Tibial nerve (tissue), 4 donors: ENCODE data around the gene AMOT. TPM values are rescaled to one million over a fixed set of nuclear protein-coding genes. Genes with fewer than 3 reads are reported as not detected.

Source experiments
- DNase-seq, 2 donors: peaks; one replicate each; pipeline ENCODE4 v3.0.0-alpha.2; 2019; ENCODE audit warnings: low spot score in 2 of 2
- H3K27ac ChIP-seq, 4 donors: fragments of 200-600 bp; sonication (generic) in 3 of 4; one replicate each; pipeline ENCODE4 v1.5.1; 2017 to 2019; ENCODE audit warnings: mild to moderate bottlenecking in 1 of 4
- H3K27me3 ChIP-seq, 2 donors: fragments of 200-600 bp; sonication (generic) in 1 of 2; one replicate each; pipeline versions ENCODE4 v1.5.1 to v1.6.0; 2017 to 2019
- H3K36me3 ChIP-seq, 3 donors: fragments of 200-600 bp; sonication (generic); one replicate each; pipeline ENCODE4 v1.5.1; 2018 to 2019
- H3K4me1 ChIP-seq, 4 donors: fragments of 200-600 bp; sonication (generic) in 3 of 4; one replicate each; pipeline ENCODE4 v1.5.1; 2017 to 2019
- H3K4me3 ChIP-seq, 4 donors: fragments of 200-600 bp; sonication (generic) in 3 of 4; one replicate each; pipeline ENCODE4 v1.5.1; 2017 to 2019; ENCODE audit warnings: mild to moderate bottlenecking in 1 of 4, moderate library complexity in 1 of 4
- H3K9me3 ChIP-seq, 4 donors: fragments of 200-600 bp; sonication (generic) in 3 of 4; one replicate each; pipeline ENCODE4 v1.5.1; 2017 to 2019
- CTCF ChIP-seq, 5 experiments: fragments of 200-600 bp in 3 of 5; fragments of 450-650 bp in 2 of 5; sonication (generic) in 3 of 5; IDR thresholded peaks; one replicate each; pipeline ENCODE4 v1.5.1; 2016 to 2019; ENCODE audit warnings: antibody characterized with exemption in 5 of 5, mild to moderate bottlenecking in 3 of 5, moderate library complexity in 2 of 5
- EP300 ChIP-seq, 2 donors: sonication (generic); formaldehyde crosslinking; IDR thresholded peaks; one replicate each; pipeline ENCODE4 v1.6.1; 2017; ENCODE audit warnings: antibody characterized with exemption in 2 of 2, mild to moderate bottlenecking in 1 of 2
- POLR2A ChIP-seq, 2 donors: fragments of 450-650 bp; IDR thresholded peaks; one replicate each; pipeline ENCODE4 v1.6.1; 2017; ENCODE audit warnings: antibody characterized with exemption in 2 of 2, mild to moderate bottlenecking in 2 of 2, moderate library complexity in 2 of 2
- WGBS, 2 donors: methylation state at CpG; one replicate each; pipeline ENCODE4 v1.1.5; 2018; 5-methylcytosine and 5-hydroxymethylcytosine counted together
- total RNA-seq, 4 donors: library from RNA; depleted of rRNA; stranded (reverse); fragments of >200 nt; gene quantifications; one replicate each; pipeline ENCODE4 v1.1.0, GENCODE V29; 2016

The AMOT gene
- total RNA-seq, 4 donors from 2014 or later, result 22.0 to 41.2 (median 23.0) TPM

GRCh38 chrX:112761242-112762207 lies 79.1 kb downstream of the AMOT start:
- Histone ChIP-seq H3K36me3 (no peaks in the 10 kb centered on the region), H3K4me3 (no peak overlapping the region), H3K27ac (no peak overlapping the region), H3K9me3 (no peaks in the 10 kb centered on the region), H3K27me3 (peaks cover 0 to 24% of the 10 kb centered on the region in 2 donors), H3K4me1 (no peaks in the 10 kb centered on the region)
- no peak for DNase-seq
- 64 to 74% methylated on average over 6 to 7 of the region's 7 CpGs for WGBS, 2 donors
- TF ChIP-seq CTCF (IDR thresholded peaks at IDR 0.05) (no peak), EP300 (IDR thresholded peaks at IDR 0.05) (no peak), POLR2A (IDR thresholded peaks at IDR 0.05) (no peak)

GRCh38 chrX:112760697-112761096 lies 79.9 kb downstream of the AMOT start:
- DNase-seq, result no peak
- TF ChIP-seq POLR2A (IDR thresholded peaks at IDR 0.05), result no peak
- TF ChIP-seq CTCF (IDR thresholded peaks at IDR 0.05), result no peak
- no peak for TF ChIP-seq EP300 (IDR thresholded peaks at IDR 0.05)
- no peak overlapping the region for H3K4me3 ChIP-seq
- H3K9me3 ChIP-seq, result no peaks in the 10 kb centered on the region
- H3K27ac ChIP-seq, result no peak overlapping the region
- 29 to 37% methylated on average over 2 of the region's 2 CpGs for WGBS, 2 donors
- H3K27me3 ChIP-seq, result peaks cover 0 to 24% of the 10 kb centered on the region in 2 donors
- no peaks in the 10 kb centered on the region for H3K4me1 ChIP-seq
- H3K36me3 ChIP-seq, result no peaks in the 10 kb centered on the region

- H3K4me1 ChIP-seq, result no peaks in the 10 kb centered on the region
- H3K27me3 ChIP-seq, result peaks cover 0 to 24% of the 10 kb centered on the region in 2 donors
- no peak for TF ChIP-seq POLR2A (IDR thresholded peaks at IDR 0.05)
- TF ChIP-seq CTCF (IDR thresholded peaks at IDR 0.05), result no peak
- TF ChIP-seq EP300 (IDR thresholded peaks at IDR 0.05), result no peak
- 61% methylated on average over 2 of the region's 2 CpGs for WGBS, 2 donors
- no peak overlapping the region for H3K4me3 ChIP-seq
- H3K36me3 ChIP-seq, result no peaks in the 10 kb centered on the region
- no peak for DNase-seq
- no peak overlapping the region for H3K27ac ChIP-seq
- H3K9me3 ChIP-seq, result no peaks in the 10 kb centered on the region
Measured at GRCh38 chrX:112759966-112760365, 80.7 kb downstream of the AMOT start.

GRCh38 chrX:112759512-112759911 lies 81.1 kb downstream of the AMOT start:
- no peak for TF ChIP-seq POLR2A (IDR thresholded peaks at IDR 0.05)
- TF ChIP-seq CTCF (IDR thresholded peaks at IDR 0.05), result no peak
- no peak for TF ChIP-seq EP300 (IDR thresholded peaks at IDR 0.05)
- H3K27ac ChIP-seq, result no peak overlapping the region
- peaks cover 0 to 24% of the 10 kb centered on the region in 2 donors for H3K27me3 ChIP-seq
- H3K9me3 ChIP-seq, result no peaks in the 10 kb centered on the region
- WGBS, 2 donors, result 56 to 60% methylated on average over 3 of the region's 3 CpGs
- H3K4me1 ChIP-seq, result no peaks in the 10 kb centered on the region
- H3K4me3 ChIP-seq, result no peak overlapping the region
- no peak for DNase-seq
- no peaks in the 10 kb centered on the region for H3K36me3 ChIP-seq

- TF ChIP-seq POLR2A (IDR thresholded peaks at IDR 0.05) (no peak), CTCF (IDR thresholded peaks at IDR 0.05) (no peak), EP300 (IDR thresholded peaks at IDR 0.05) (no peak)
- Histone ChIP-seq H3K27ac (no peak overlapping the region), H3K36me3 (no peaks in the 10 kb centered on the region), H3K4me1 (no peaks in the 10 kb centered on the region), H3K9me3 (no peaks in the 10 kb centered on the region), H3K4me3 (no peak overlapping the region), H3K27me3 (peaks cover 0 to 24% of the 10 kb centered on the region in 2 donors)
- 88% methylated on average over 3 to 4 of the region's 4 CpGs for WGBS, 2 donors
- DNase-seq, result no peak
Measured at GRCh38 chrX:112757946-112758345, 82.7 kb downstream of the AMOT start.
